ENCODE data around the gene PNKD.

PNKD gene

GRCh38 chr2:218228366-218229090 lies 41.8 kb upstream of the PNKD start:
- H3K4me3 ChIP-seq (ENCODE audit: control insufficient read depth, low read depth, low read length), result no peak overlapping the region
- DNase-seq (ENCODE audit: low read depth), result no peak
- TF ChIP-seq, protein P1, sequence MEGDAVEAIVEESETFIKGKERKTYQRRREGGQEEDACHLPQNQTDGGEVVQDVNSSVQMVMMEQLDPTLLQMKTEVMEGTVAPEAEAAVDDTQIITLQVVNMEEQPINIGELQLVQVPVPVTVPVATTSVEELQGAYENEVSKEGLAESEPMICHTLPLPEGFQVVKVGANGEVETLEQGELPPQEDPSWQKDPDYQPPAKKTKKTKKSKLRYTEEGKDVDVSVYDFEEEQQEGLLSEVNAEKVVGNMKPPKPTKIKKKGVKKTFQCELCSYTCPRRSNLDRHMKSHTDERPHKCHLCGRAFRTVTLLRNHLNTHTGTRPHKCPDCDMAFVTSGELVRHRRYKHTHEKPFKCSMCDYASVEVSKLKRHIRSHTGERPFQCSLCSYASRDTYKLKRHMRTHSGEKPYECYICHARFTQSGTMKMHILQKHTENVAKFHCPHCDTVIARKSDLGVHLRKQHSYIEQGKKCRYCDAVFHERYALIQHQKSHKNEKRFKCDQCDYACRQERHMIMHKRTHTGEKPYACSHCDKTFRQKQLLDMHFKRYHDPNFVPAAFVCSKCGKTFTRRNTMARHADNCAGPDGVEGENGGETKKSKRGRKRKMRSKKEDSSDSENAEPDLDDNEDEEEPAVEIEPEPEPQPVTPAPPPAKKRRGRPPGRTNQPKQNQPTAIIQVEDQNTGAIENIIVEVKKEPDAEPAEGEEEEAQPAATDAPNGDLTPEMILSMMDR (IDR thresholded peaks at IDR 0.05; ENCODE audit: control insufficient read depth, insufficient read depth, low read depth, low read length, missing control alignments), result no peak

GRCh38 chr2:218229239-218229638 lies 41.1 kb upstream of the PNKD start:
- DNase-seq (ENCODE audit: low read depth), result peak; percentile 61
- H3K4me3 ChIP-seq (ENCODE audit: control insufficient read depth, low read depth, low read length), result no peak overlapping the region
- TF ChIP-seq, protein P1 (IDR thresholded peaks at IDR 0.05; ENCODE audit: control insufficient read depth, insufficient read depth, low read depth, low read length, missing control alignments), result no peak

GRCh38 chr2:218229851-218230250 lies 40.5 kb upstream of the PNKD start:
- no peak for DNase-seq (ENCODE audit: low read depth)
- TF ChIP-seq, protein P1 (IDR thresholded peaks at IDR 0.05; ENCODE audit: control insufficient read depth, insufficient read depth, low read depth, low read length, missing control alignments), result no peak
- no peak overlapping the region for H3K4me3 ChIP-seq (ENCODE audit: control insufficient read depth, low read depth, low read length)

- TF ChIP-seq, protein P1 (IDR thresholded peaks at IDR 0.05; ENCODE audit: control insufficient read depth, insufficient read depth, low read depth, low read length, missing control alignments), result no peak
- H3K4me3 ChIP-seq (ENCODE audit: control insufficient read depth, low read depth, low read length), result no peak overlapping the region
- no peak for DNase-seq (ENCODE audit: low read depth)
These were observed 39.4 kb upstream of the PNKD start for GRCh38 chr2:218230882-218231281.

DNA sequence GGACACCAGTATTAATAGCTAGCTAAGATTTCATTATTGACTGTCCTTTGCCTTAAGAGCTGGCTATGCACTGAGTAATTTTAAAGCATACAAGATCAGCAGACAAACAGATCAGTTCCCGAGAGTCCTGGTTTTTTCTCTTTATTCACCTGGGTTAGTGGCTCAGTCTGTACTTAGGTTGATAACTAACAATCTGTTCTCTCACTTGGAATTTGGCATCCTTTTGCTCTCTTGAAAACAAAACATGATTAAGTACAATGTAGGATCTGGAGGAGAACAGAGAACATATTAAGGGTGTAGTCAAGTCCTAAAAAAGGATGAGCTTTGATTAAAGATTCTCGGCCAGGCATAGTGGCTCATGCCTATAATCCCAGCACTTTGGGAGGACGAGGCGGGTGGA lies 36.8 kb upstream of the PNKD start:
- H3K4me3 ChIP-seq (ENCODE audit: control insufficient read depth, low read depth, low read length), result no peak overlapping the region
- DNase-seq (ENCODE audit: low read depth), result no peak
- TF ChIP-seq, protein P1 (IDR thresholded peaks at IDR 0.05; ENCODE audit: control insufficient read depth, insufficient read depth, low read depth, low read length, missing control alignments), result no peak

DNA sequence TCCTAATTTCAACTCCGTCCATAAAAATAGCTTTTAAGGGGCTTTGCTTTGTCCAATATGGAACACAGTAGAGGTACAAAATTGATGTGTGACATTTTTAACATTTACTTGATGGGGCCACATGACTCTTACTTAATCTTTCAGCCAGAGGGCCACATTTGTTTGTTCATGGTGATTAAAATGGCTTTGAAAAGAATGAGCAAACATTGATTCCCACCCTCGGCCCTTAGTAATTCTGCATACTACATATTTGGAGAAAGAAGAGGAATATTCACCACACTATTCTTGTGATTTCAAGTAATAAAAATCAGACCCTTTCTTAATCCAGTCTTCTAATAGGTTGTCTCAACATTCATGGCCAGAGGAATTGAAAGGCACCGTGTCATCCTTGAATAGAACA lies 35.8 kb upstream of the PNKD start:
- DNase-seq (ENCODE audit: low read depth), result no peak
- TF ChIP-seq, protein P1 (IDR thresholded peaks at IDR 0.05; ENCODE audit: control insufficient read depth, insufficient read depth, low read depth, low read length, missing control alignments), result no peak
- H3K4me3 ChIP-seq (ENCODE audit: control insufficient read depth, low read depth, low read length), result no peak overlapping the region
